Dermis blood vessel endothelial cell (primary cell): ENCODE results near the gene SND1. TPM values are rescaled to one million over a fixed set of nuclear protein-coding genes. Genes with fewer than 3 reads are reported as not detected.

Experiments
- DNase-seq: peaks from one replicate; pipeline ENCODE4 v3.0.0; 2010
- total RNA-seq: library from RNA; depleted of rRNA; stranded (reverse); fragments of >200 nt; gene quantifications from 2 replicates; pipeline ENCODE4 v1.2.3, GENCODE V29; 2014

The SND1 gene
- total RNA-seq, 1 donor from 2014 or later: 179 TPM

GRCh38 chr7:128004623-128005022 is 352.6 kb downstream of the SND1 start:
- DNase-seq: no peak

GRCh38 chr7:128005117-128005516 is 353.1 kb downstream of the SND1 start:
- DNase-seq: no peak

GRCh38 chr7:128005759-128006159 is 353.8 kb downstream of the SND1 start:
- DNase-seq: no peak

GRCh38 chr7:128006550-128007302 is 354.7 kb downstream of the SND1 start:
- DNase-seq: no peak

- no peak for DNase-seq
Measured at GRCh38 chr7:128007303-128007680, 355.3 kb downstream of the SND1 start.

- no peak for DNase-seq
Measured at GRCh38 chr7:128008141-128008540, 356.1 kb downstream of the SND1 start.

- no peak for DNase-seq
Measured at GRCh38 chr7:128008744-128009143, 356.8 kb downstream of the SND1 start.

GRCh38 chr7:128010391-128011127 is 358.6 kb downstream of the SND1 start:
- DNase-seq: peak; percentile 12

GRCh38 chr7:128011131-128011661 is 359.2 kb downstream of the SND1 start:
- DNase-seq: no peak

GRCh38 chr7:128014811-128015210 is 362.8 kb downstream of the SND1 start:
- no peak for DNase-seq

- DNase-seq: peak; percentile 19
Measured at GRCh38 chr7:128017460-128017859, 365.5 kb downstream of the SND1 start.

GRCh38 chr7:128017862-128018845 is 366.2 kb downstream of the SND1 start:
- peak; percentile 72 for DNase-seq

- DNase-seq: no peak
Measured at GRCh38 chr7:128019288-128019687, 367.3 kb downstream of the SND1 start.

GRCh38 chr7:128020159-128020558 is 368.2 kb downstream of the SND1 start:
- no peak for DNase-seq

- DNase-seq: no peak
Measured at GRCh38 chr7:128021366-128021765, 369.4 kb downstream of the SND1 start.

- no peak for DNase-seq
Measured at GRCh38 chr7:128022631-128023532, 370.9 kb downstream of the SND1 start.

- DNase-seq: no peak
Measured at GRCh38 chr7:128024151-128024550, 372.2 kb downstream of the SND1 start.

GRCh38 chr7:128025380-128025779 is 373.4 kb downstream of the SND1 start:
- peak; percentile 39 for DNase-seq

- DNase-seq: peak; percentile 39
Measured at GRCh38 chr7:128025819-128026218, 373.8 kb downstream of the SND1 start.

GRCh38 chr7:128026551-128026950 is 374.6 kb downstream of the SND1 start:
- peak; percentile 19 for DNase-seq

- DNase-seq: no peak
Measured at GRCh38 chr7:128027485-128027980, 375.5 kb downstream of the SND1 start.
